AG04450 (cell line): ENCODE results near the gene RHBDD1. TPM values are rescaled to one million over a fixed set of nuclear protein-coding genes. Genes with fewer than 3 reads are reported as not detected.

ENCODE experiments used
- CTCF ChIA-PET: fragments of 300-600, 350-600 bp; formaldehyde crosslinking; extraction: SDS; loops from one replicate; lab custom pipeline; 2022; ENCODE audit warnings: antibody characterized with exemption, inconsistent platforms; lab: Charles Lee
- POLR2A ChIA-PET: fragments of 350-600 bp; formaldehyde crosslinking; extraction: SDS; loops from one replicate; lab custom pipeline; 2021; ENCODE audit warnings: antibody characterized with exemption, inconsistent platforms; lab: Yijun Ruan, JAX
- DNase-seq: peaks from one replicate; pipeline ENCODE4 v3.0.0-alpha.2; 2011; ENCODE audit warnings: low read depth, low spot score
- H3K27ac ChIP-seq: one replicate; pipeline ENCODE4 v1.5.1; 2012; ENCODE audit warnings: low read depth, low read length, control low read depth
- H3K27me3 ChIP-seq: one replicate; pipeline ENCODE4 v1.6.0; 2012; ENCODE audit warnings: low read length; ENCODE audit not compliant: control insufficient read depth, insufficient read depth
- H3K4me3 ChIP-seq: 2 replicates; pipeline ENCODE4 v1.5.1; 2011; ENCODE audit warnings: mild to moderate bottlenecking, low read depth, low read length, control low read depth
- H3K9me3 ChIP-seq: 2 replicates; pipeline ENCODE4 v1.5.1; 2012; ENCODE audit warnings: low read length; ENCODE audit not compliant: control insufficient read depth, insufficient read depth
- CTCF ChIP-seq: IDR thresholded peaks from 2 replicates; pipeline ENCODE4 v1.5.1; 2011; ENCODE audit warnings: low read depth, low read length, control low read depth, inconsistent platforms
- polyA plus RNA-seq: library from polyadenylated mRNA; depleted of rRNA; stranded (reverse); fragments of >200 nt; gene quantifications from 2 replicates; pipeline ENCODE4 v1.2.3, GENCODE V29; 2011

RHBDD1 gene
- polyA plus RNA-seq, 1 experiment = 48.7 TPM

DNA sequence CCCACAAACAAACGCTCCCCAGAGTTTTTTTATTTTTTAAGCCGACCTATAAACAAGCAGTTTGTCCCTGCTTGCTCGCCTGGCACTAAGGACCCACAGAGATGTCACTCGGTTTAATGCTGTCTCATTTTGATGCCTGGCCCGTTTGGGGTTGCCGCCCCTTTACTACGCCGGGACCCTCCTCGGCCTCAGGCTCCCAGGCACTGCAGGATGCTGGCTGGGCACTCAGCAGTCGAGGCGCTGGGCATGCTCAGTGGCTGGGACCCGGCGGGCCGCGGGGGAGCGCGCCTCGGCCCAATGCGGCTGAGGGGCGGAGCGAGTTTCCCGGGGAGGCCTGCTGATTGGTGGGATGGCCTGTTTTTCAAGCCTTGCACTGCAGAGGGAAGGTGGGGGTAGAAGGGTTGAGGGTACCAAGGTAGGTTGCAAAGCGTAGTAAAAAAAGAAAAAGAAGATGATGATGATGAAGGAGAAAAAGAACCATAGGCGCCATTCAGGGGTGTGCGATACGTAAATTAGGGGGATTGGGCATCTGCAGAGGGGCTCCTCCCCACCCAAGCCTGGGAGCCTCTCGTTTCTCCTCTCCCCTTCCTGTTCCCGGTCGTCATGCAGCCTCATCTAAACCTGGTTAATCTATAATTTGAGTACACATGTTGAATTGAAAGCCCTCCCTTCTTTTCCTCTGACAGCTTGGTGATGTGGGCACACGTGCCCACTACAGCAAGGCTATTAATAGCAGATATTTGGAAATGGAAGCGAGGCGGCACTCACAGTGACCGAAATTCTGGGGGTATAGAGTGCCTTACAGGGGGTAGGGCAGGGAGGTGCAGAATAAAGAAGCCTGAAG is 34.7 kb upstream of the RHBDD1 start:
- Histone ChIP-seq H3K27me3 (no peaks in the 10 kb centered on the region), H3K4me3 (peak overlapping the region; percentile 91), H3K9me3 (peaks cover 11% of the 10 kb centered on the region; the same call in 1 of the 2 replicates), H3K27ac (peak overlapping the region; percentile 85)
- no peak for DNase-seq
- POLR2A ChIA-PET = interaction anchor here (1.3 kb wide), 1 partner anchor 184 kb away, joined by 6 read pairs; no protein-coding TSS in a partner anchor
- no peak for TF ChIP-seq CTCF
- CTCF ChIA-PET = interaction anchor here (0.6 to 7.2 kb wide), 27 partner anchors 14 to 1140 kb away, joined by 3 to 105 read pairs (median 4); no protein-coding TSS in a partner anchor

DNA sequence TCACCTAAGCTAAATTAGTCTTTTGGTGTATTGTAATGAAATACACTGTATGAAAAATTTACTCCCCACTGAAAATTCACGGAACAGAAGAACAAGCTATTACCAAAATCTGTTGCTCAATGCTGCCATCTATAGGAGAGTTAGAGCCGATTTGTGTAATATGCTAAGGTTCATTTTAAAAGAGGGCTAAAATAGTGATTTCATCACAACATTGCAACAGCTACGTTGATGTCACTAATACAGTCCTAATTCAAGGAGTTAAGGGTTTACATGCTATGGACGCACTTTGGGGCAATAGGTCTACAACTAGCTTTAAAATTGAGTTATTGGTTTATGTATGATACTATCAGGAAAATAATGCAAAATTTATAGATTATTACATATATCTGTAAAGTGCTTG is 33.3 kb upstream of the RHBDD1 start:
- POLR2A ChIA-PET = interaction anchor here (0.6 to 0.7 kb wide), 2 partner anchors 106 to 179 kb away, joined by 3 to 5 read pairs; no protein-coding TSS in a partner anchor
- CTCF ChIA-PET = interaction anchor here (0.5 to 7.2 kb wide), 62 partner anchors 9 to 1521 kb away, joined by 3 to 105 read pairs (median 4); no protein-coding TSS in a partner anchor

DNA sequence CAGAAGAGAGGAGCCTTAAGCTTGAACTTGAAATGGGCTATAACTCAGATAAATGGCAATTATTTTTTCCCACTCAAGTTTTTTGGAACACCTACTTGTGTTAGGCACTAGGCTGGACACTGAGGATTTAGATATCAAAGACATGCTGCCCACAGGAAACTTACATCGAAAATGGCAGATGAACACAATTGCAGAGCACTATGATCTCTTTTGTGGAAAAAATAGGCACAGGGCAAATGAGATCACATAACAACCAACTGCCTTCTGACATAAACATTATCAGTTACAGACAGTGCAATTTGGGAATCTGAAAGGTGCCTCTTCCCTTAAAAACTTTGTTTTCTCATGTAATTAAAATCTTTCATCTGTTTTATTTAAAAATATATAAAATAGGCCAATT is 32.4 kb upstream of the RHBDD1 start:
- no peak for TF ChIP-seq CTCF
- Histone ChIP-seq H3K27me3 (no peaks in the 10 kb centered on the region), H3K27ac (no peak overlapping the region), H3K4me3 (no peak overlapping the region), H3K9me3 (peaks cover 6% of the 10 kb centered on the region; the same call in 1 of the 2 replicates)
- POLR2A ChIA-PET = interaction anchor here (0.6 kb wide), 1 partner anchor 9 kb away, joined by 3 read pairs; no protein-coding TSS in a partner anchor
- no peak for DNase-seq
- CTCF ChIA-PET = interaction anchor here (0.6 to 7.2 kb wide), 26 partner anchors 8 to 1143 kb away, joined by 3 to 105 read pairs (median 4); no protein-coding TSS in a partner anchor

More for the DNA sequence above, 33.3 kb upstream of the RHBDD1 start:
- Histone ChIP-seq H3K27me3 (no peaks in the 10 kb centered on the region), H3K4me3 (no peak overlapping the region), H3K27ac (no peak overlapping the region), H3K9me3 (peaks cover 11% of the 10 kb centered on the region; the same call in 1 of the 2 replicates)
- DNase-seq = no peak
- TF ChIP-seq CTCF = peak; percentile 77

GRCh38 chr2:226813148-226813701 is 22.6 kb upstream of the RHBDD1 start:
- H3K4me3 ChIP-seq = no peak overlapping the region
- peak; percentile 53 for TF ChIP-seq CTCF
- no peaks in the 10 kb centered on the region for H3K27me3 ChIP-seq
- H3K9me3 ChIP-seq = no peaks in the 10 kb centered on the region
- POLR2A ChIA-PET = interaction anchor here (0.6 kb wide), 1 partner anchor 1769 kb away, joined by 5 read pairs; no protein-coding TSS in a partner anchor
- no peak for DNase-seq
- CTCF ChIA-PET = no interaction called here
- no peak overlapping the region for H3K27ac ChIP-seq
